HFF-Myc (cell line): Measurements from ENCODE around the gene SMG7.

Experiments used
- DNase-seq: peaks from one replicate; pipeline ENCODE4 v3.0.0-alpha.2; 2011; ENCODE audit warnings: low read depth; ENCODE audit errors: extremely low read depth
- H3K4me3 ChIP-seq: replicated peaks from 2 replicates; pipeline ENCODE4 v1.5.1; 2011; ENCODE audit warnings: low read depth, mild to moderate bottlenecking, control low read depth, low read length
- CTCF ChIP-seq: IDR thresholded peaks from 2 replicates; pipeline ENCODE4 v1.5.1; 2012; ENCODE audit warnings: mild to moderate bottlenecking, low read depth, low read length, control low read depth; ENCODE audit errors: missing control alignments

SMG7 gene

GRCh38 chr1:183433703-183434102 lies 38.6 kb upstream of the SMG7 start:
- TF ChIP-seq CTCF, result no peak
- no peak overlapping the region for H3K4me3 ChIP-seq
- DNase-seq, result no peak

GRCh38 chr1:183435497-183435896 lies 36.8 kb upstream of the SMG7 start:
- no peak for TF ChIP-seq CTCF
- no peak overlapping the region for H3K4me3 ChIP-seq
- no peak for DNase-seq

GRCh38 chr1:183438060-183438459 lies 34.2 kb upstream of the SMG7 start:
- no peak for DNase-seq
- no peak for TF ChIP-seq CTCF
- H3K4me3 ChIP-seq, result no peak overlapping the region

- no peak for TF ChIP-seq CTCF
- DNase-seq, result no peak
- no peak overlapping the region for H3K4me3 ChIP-seq
Measured at GRCh38 chr1:183443011-183443410, 29.3 kb upstream of the SMG7 start.

- no peak for TF ChIP-seq CTCF
- H3K4me3 ChIP-seq, result no peak overlapping the region
- no peak for DNase-seq
Measured at GRCh38 chr1:183443466-183443865, 28.8 kb upstream of the SMG7 start.

- H3K4me3 ChIP-seq, result no peak overlapping the region
Measured at GRCh38 chr1:183444243-183444642, 28.1 kb upstream of the SMG7 start.

More at GRCh38 chr1:183444243-183444642, 28.1 kb upstream of the SMG7 start:
- TF ChIP-seq CTCF, result no peak
- no peak for DNase-seq
